ENCODE measurements around the gene LYL1. TPM values are rescaled to one million over a fixed set of nuclear protein-coding genes. Genes with fewer than 3 reads are reported as not detected.

Gene LYL1
- total and polyA plus RNA-seq, 9 of the 15 experiments (the other 6 are each of a cell fraction or from before 2014, with no cell fraction given) = 1.3 to 266 (median 34.0) TPM

DNA sequence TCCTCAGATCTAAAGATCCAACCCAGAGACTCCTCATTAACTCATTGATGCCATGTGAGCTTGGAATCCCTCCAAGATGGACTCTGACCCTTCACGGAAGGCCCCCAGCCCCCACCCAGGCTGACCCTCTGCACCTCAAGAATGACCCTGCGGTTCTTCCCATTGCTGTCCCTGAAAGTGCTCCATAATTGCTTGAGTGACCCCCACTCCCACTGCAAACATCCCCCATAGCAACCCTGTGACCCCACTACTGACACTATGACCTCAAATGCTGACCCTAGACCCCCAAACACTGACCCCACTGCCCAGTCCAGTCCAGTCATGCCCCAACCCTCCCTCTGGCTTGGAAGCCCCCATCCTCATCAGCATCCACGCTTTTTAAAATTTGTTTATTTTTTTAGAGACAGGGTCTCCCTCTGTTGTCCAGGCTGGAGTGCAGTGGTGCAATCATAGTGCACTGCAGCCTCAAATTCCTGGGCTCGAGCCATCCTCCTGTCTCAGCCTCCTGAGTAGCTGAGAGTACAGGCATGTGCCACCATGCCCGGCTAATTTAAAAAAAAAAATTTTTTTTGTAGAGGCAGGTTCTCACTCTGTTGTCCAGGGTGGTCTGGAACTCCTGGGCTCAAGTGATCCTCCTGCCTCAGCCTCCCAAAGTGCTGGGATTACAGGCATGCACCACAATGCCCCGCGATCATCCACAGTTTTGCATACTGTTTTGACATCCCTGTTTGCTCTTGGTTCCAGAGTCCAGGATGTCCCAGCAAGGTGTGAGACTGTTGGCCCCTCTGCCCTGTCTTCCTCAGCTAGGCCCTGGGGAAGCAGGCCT lies 855 bp downstream of the LYL1 start (continued):
- TF ChIP-seq, protein P1, sequence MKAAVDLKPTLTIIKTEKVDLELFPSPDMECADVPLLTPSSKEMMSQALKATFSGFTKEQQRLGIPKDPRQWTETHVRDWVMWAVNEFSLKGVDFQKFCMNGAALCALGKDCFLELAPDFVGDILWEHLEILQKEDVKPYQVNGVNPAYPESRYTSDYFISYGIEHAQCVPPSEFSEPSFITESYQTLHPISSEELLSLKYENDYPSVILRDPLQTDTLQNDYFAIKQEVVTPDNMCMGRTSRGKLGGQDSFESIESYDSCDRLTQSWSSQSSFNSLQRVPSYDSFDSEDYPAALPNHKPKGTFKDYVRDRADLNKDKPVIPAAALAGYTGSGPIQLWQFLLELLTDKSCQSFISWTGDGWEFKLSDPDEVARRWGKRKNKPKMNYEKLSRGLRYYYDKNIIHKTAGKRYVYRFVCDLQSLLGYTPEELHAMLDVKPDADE (conservative IDR thresholded peaks at IDR 0.05; ENCODE audit: control insufficient read depth, low read depth, low read length) = 0 out of 2 replicates have a peak, but pooled peaks have one; percentile 1
- TF ChIP-seq TBP (optimal IDR thresholded peaks at IDR 0.05; ENCODE audit: low read depth, low read length) = no peak
- no peak for TF ChIP-seq ZNF655 (CRISPR knock-in tag; IDR thresholded peaks at IDR 0.05)
- TF ChIP-seq PBX2 (CRISPR knock-in tag; IDR thresholded peaks at IDR 0.05; ENCODE audit: low read depth) = no peak
- TF ChIP-seq PBX2 (tag; conservative IDR thresholded peaks at IDR 0.05; ENCODE audit: low read depth) = no peak
- TF ChIP-seq KDM1A (IDR thresholded peaks at IDR 0.05) = 0 out of 4 replicates have a peak, but pooled peaks of 1 of the 2 experiments have one; percentile 22
- TF ChIP-seq TCF7L2 (IDR thresholded peaks at IDR 0.05; ENCODE audit: low read depth, low read length) = no peak
- TF ChIP-seq ZNF639 (CRISPR knock-in tag; conservative IDR thresholded peaks at IDR 0.05 in 1 of 2, IDR thresholded peaks at IDR 0.05 in 1 of 2) = no peak
- no peak for TF ChIP-seq ZNF263 (CRISPR knock-in tag; IDR thresholded peaks at IDR 0.05; ENCODE audit: borderline replicate concordance)
- no peak for TF ChIP-seq SAFB (IDR thresholded peaks at IDR 0.05; ENCODE audit: borderline replicate concordance, low read depth, low read length)
- TF ChIP-seq ZNF785 (CRISPR knock-in tag; IDR thresholded peaks at IDR 0.05) = no peak

Measured in K562 (cell line).